SK-N-SH (cell line): ENCODE measurements around the gene PLK2. TPM values are rescaled to one million over a fixed set of nuclear protein-coding genes. Genes with fewer than 3 reads are reported as not detected.

Source experiments
- CTCF ChIA-PET: fragments of 300-600, 350-600 bp; formaldehyde crosslinking; extraction: SDS; loops from one replicate; lab custom pipeline; 2021; lab: Yijun Ruan, JAX
- POLR2A ChIA-PET: fragments of 350-600 bp; sonication (Branson Sonifier 250); formaldehyde crosslinking; extraction: SDS; loops from one replicate; lab custom pipeline; 2020; ENCODE audit warnings: antibody characterized with exemption, inconsistent platforms; lab: Yijun Ruan, JAX
- DNase-seq: peaks from one replicate; pipeline ENCODE4 v3.0.0; 2012
- H2AFZ ChIP-seq: fragments of 200-600 bp; sonication (generic); 2 replicates; pipeline ENCODE4 v1.8.1; 2016; ENCODE audit warnings: antibody characterized with exemption, mild to moderate bottlenecking, low read depth
- H3F3A ChIP-seq: fragments of 200-600 bp; sonication (generic); replicated peaks from 2 replicates; pipeline ENCODE3; 2016; ENCODE audit warnings: antibody characterized with exemption, mild to moderate bottlenecking; ENCODE audit not compliant: insufficient read depth
- H3K27ac ChIP-seq, 2 experiments: fragments of 200-500 bp in 1 of 2; fragments of 200-600 bp in 1 of 2; sonication (Bioruptor generic) in 1 of 2; sonication (generic), shearing (Covaris generic) in 1 of 2; 2 replicates each; pipeline versions ENCODE4 v1.5.1 to v1.6.1; 2014 to 2016; ENCODE audit warnings: low read depth in 2 of 2, inconsistent platforms in 1 of 2, low read length in 1 of 2, mild to moderate bottlenecking in 1 of 2, mixed read lengths in 1 of 2
- H3K27me3 ChIP-seq: fragments of 200-600 bp; sonication (generic), shearing (Covaris generic); 2 replicates; pipeline ENCODE4 v1.6.1; 2016; ENCODE audit warnings: mixed run types; ENCODE audit not compliant: insufficient read depth
- H3K36me3 ChIP-seq, 2 experiments: fragments of 200-500 bp in 1 of 2; fragments of 200-600 bp in 1 of 2; sonication (Bioruptor generic) in 1 of 2; sonication (generic) in 1 of 2; replicated peaks in 1 of 2; 2 replicates each; pipeline versions ENCODE3 to v1.5.1; 2014 to 2016; ENCODE audit warnings: low read length in 1 of 2, mild to moderate bottlenecking in 1 of 2; ENCODE audit not compliant: insufficient read depth in 2 of 2, control insufficient read depth in 1 of 2
- H3K4me1 ChIP-seq, 2 experiments: fragments of 200-500 bp in 1 of 2; fragments of 200-600 bp in 1 of 2; sonication (Bioruptor generic) in 1 of 2; sonication (generic), shearing (Covaris generic) in 1 of 2; 2 replicates each; pipeline versions ENCODE4 v1.5.1 to v1.6.1; 2014 to 2016; ENCODE audit warnings: low read depth in 1 of 2, low read length in 1 of 2, mixed run types in 1 of 2; ENCODE audit not compliant: insufficient read depth in 2 of 2, control insufficient read depth in 1 of 2
- H3K4me2 ChIP-seq: fragments of 200-600 bp; sonication (generic), shearing (Covaris generic); 2 replicates; pipeline ENCODE4 v1.6.1; 2017; ENCODE audit warnings: mixed run types
- H3K4me3 ChIP-seq, 2 experiments: fragments of 200-500 bp in 1 of 2; fragments of 200-600 bp in 1 of 2; sonication (Bioruptor generic) in 1 of 2; sonication (generic), shearing (Covaris generic) in 1 of 2; 2 replicates each; pipeline versions ENCODE4 v1.5.1 to v1.8.1; 2014 to 2016; ENCODE audit warnings: low read depth in 2 of 2, inconsistent platforms in 1 of 2, low read length in 1 of 2, mild to moderate bottlenecking in 1 of 2, mixed read lengths in 1 of 2, moderate library complexity in 1 of 2
- H3K79me2 ChIP-seq: fragments of 200-600 bp; sonication (generic); 2 replicates; pipeline ENCODE4 v1.8.1; 2017; ENCODE audit warnings: mild to moderate bottlenecking; ENCODE audit not compliant: insufficient read depth
- H3K9ac ChIP-seq: fragments of 200-600 bp; sonication (generic); 2 replicates; pipeline ENCODE4 v1.6.1; 2017; ENCODE audit warnings: mixed run types
- H3K9me2 ChIP-seq: fragments of 200-600 bp; sonication (generic); 2 replicates; pipeline ENCODE4 v1.6.1; 2017; ENCODE audit warnings: mixed run types
- H3K9me3 ChIP-seq: fragments of 200-600 bp; sonication (generic); 2 replicates; pipeline ENCODE4 v1.6.1; 2017; ENCODE audit warnings: mixed run types, mild to moderate bottlenecking, moderate library complexity
- H4K20me1 ChIP-seq: fragments of 200-600 bp; sonication (generic); 2 replicates; pipeline ENCODE4 v1.6.1; 2017; ENCODE audit warnings: mild to moderate bottlenecking, mixed run types; ENCODE audit not compliant: insufficient read depth
- CHD2 ChIP-seq: fragments of 150-350 bp; IDR thresholded peaks from 2 replicates; pipeline ENCODE4 v1.6.1; 2018; ENCODE audit warnings: low read length; ENCODE audit not compliant: partially characterized antibody
- ELF1 ChIP-seq: IDR thresholded peaks from 2 replicates; pipeline ENCODE4 v1.4.0; 2012
- EZH2phosphoT487 ChIP-seq: fragments of 200-600 bp; sonication (generic); IDR thresholded peaks from 2 replicates; pipeline ENCODE4 v1.6.1; 2017; ENCODE audit warnings: low read depth, mixed run types, mild to moderate bottlenecking, antibody characterized with exemption, moderate library complexity, borderline replicate concordance
- FOXJ3 ChIP-seq: sonication (generic); formaldehyde crosslinking; IDR thresholded peaks from 2 replicates; pipeline ENCODE4 v1.5.1; 2020; ENCODE audit warnings: mild to moderate bottlenecking, missing genetic modification reagents
- JUND ChIP-seq: IDR thresholded peaks from 2 replicates; pipeline ENCODE4 v1.4.0; 2012
- MAX ChIP-seq: IDR thresholded peaks from 2 replicates; pipeline ENCODE4 v1.4.0; 2012; ENCODE audit warnings: low read depth
- MEF2A ChIP-seq: IDR thresholded peaks from 2 replicates; pipeline ENCODE4 v1.4.0; 2012; ENCODE audit warnings: low read depth, borderline replicate concordance
- MXI1 ChIP-seq: IDR thresholded peaks from 2 replicates; pipeline ENCODE4 v1.6.1; 2012; ENCODE audit warnings: mild to moderate bottlenecking, low read depth, low read length, improper control_type of control experiment
- NFIC ChIP-seq: IDR thresholded peaks from 2 replicates; pipeline ENCODE4 v1.4.0; 2012; ENCODE audit warnings: borderline replicate concordance
- PBX3 ChIP-seq: IDR thresholded peaks from 2 replicates; pipeline ENCODE4; 2012
- REST ChIP-seq: IDR thresholded peaks from 2 replicates; pipeline ENCODE4 v1.6.1; 2012; ENCODE audit warnings: mild to moderate bottlenecking, low read depth, low read length, moderate library complexity
- RFX5 ChIP-seq: IDR thresholded peaks from 2 replicates; pipeline ENCODE4 v1.6.1; 2012; ENCODE audit warnings: mild to moderate bottlenecking, improper control_type of control experiment, low read length
- SMC3 ChIP-seq: IDR thresholded peaks from 2 replicates; pipeline ENCODE4 v1.6.1; 2012; ENCODE audit warnings: low read depth, low read length, improper control_type of control experiment
- TCF12 ChIP-seq: IDR thresholded peaks from 2 replicates; pipeline ENCODE4 v1.4.0; 2012
- USF1 ChIP-seq: IDR thresholded peaks from 2 replicates; pipeline ENCODE4 v1.4.0; 2012; ENCODE audit warnings: low read depth, borderline replicate concordance
- USF2 ChIP-seq: fragments of 150-350 bp; IDR thresholded peaks from 2 replicates; pipeline ENCODE4 v1.6.1; 2017; ENCODE audit warnings: antibody characterized with exemption, low read length, low read depth, borderline replicate concordance
- YY1 ChIP-seq: IDR thresholded peaks from 2 replicates; pipeline ENCODE4 v1.4.0; 2012; ENCODE audit warnings: low read depth, mild to moderate bottlenecking
- WGBS: methylation state at CpG from one replicate; pipeline ENCODE4 v1.1.6; 2017; ENCODE audit warnings: low lambda C conversion rate; 5-methylcytosine and 5-hydroxymethylcytosine counted together
- polyA plus RNA-seq, 3 experiments: library from polyadenylated mRNA; depleted of rRNA; stranded (reverse); fragments of >200 nt; gene quantifications; 2 replicates each; pipeline ENCODE4 v1.2.3, GENCODE V29; 2012

PLK2 gene
- polyA plus RNA-seq, 1 of the 3 experiments (the other 2 are of a cell fraction): 157 TPM

GRCh38 chr5:58482536-58482935 lies 22.6 kb upstream of the PLK2 start:
- Histone ChIP-seq H3F3A (no peaks in the 10 kb centered on the region), H3K9me3 (no peaks in the 10 kb centered on the region), H3K9me2 (no peaks in the 10 kb centered on the region), H3K36me3 (no peaks in the 10 kb centered on the region)
- DNase-seq: no peak
- CTCF ChIA-PET: no interaction called here
- TF ChIP-seq MEF2A (no peak), TCF12 (no peak), FOXJ3 (no peak), PBX3 (no peak), ELF1 (no peak), EZH2phosphoT487 (no peak), YY1 (no peak), NFIC (no peak), MAX (no peak), REST (no peak), USF2 (no peak), SMC3 (no peak), USF1 (no peak), CHD2 (no peak), MXI1 (no peak), JUND (no peak), RFX5 (no peak)
- TF ChIP-seq, all 33 proteins: peak for 0
- WGBS: 44% methylated on average over 1 of the region's 1 CpG
- Histone ChIP-seq H3K4me3 (no peak overlapping the region), H4K20me1 (no peaks in the 10 kb centered on the region), H3K4me2 (no peak overlapping the region), H3K27ac (no peak overlapping the region), H3K27me3 (no peaks in the 10 kb centered on the region; the same call in 1 of the 2 replicates), H3K9ac (no peak overlapping the region), H3K79me2 (no peaks in the 10 kb centered on the region), H2AFZ (no peak overlapping the region), H3K4me1 (no peaks in the 10 kb centered on the region)
- POLR2A ChIA-PET: no interaction called here
